HG02938 (cell line): ENCODE measurements around the gene NUDT21.
"Not testable (repeated sequence)": the region's sequence is repeated elsewhere in the genome, so short reads cannot be mapped to it uniquely, and the experiment has no call there.

Experiments
- ATAC-seq: cut with Tn5 transposase; IDR thresholded peaks from one replicate; pipeline ENCODE4 v1.9.1; 2021; ENCODE audit warnings: mild to moderate bottlenecking, moderate library complexity; ENCODE audit not compliant: unreplicated experiment

Gene NUDT21

GRCh38 chr16:56420613-56421012 is 30.5 kb downstream of the NUDT21 start:
- ATAC-seq, result no peak

GRCh38 chr16:56419740-56420548 is 31.2 kb downstream of the NUDT21 start:
- no peak for ATAC-seq

- ATAC-seq, result no peak
Observed at GRCh38 chr16:56417138-56417537, 34.0 kb downstream of the NUDT21 start.

GRCh38 chr16:56415875-56416274 is 35.3 kb downstream of the NUDT21 start:
- no peak for ATAC-seq

- no peak for ATAC-seq
Observed at GRCh38 chr16:56414366-56414765, 36.8 kb downstream of the NUDT21 start.

GRCh38 chr16:56413381-56413780 is 37.8 kb downstream of the NUDT21 start:
- ATAC-seq, result no peak

- ATAC-seq, result no peak
Observed at GRCh38 chr16:56411624-56412023, 39.5 kb downstream of the NUDT21 start.

- ATAC-seq, result no peak
Observed at GRCh38 chr16:56411123-56411522, 40.0 kb downstream of the NUDT21 start.

GRCh38 chr16:56409195-56409594 is 41.9 kb downstream of the NUDT21 start:
- ATAC-seq, result no peak

GRCh38 chr16:56408379-56409098 is 42.6 kb downstream of the NUDT21 start:
- no peak for ATAC-seq

- no peak for ATAC-seq
Observed at GRCh38 chr16:56405977-56406672, 45.0 kb downstream of the NUDT21 start.

- no peak for ATAC-seq
Observed at GRCh38 chr16:56401482-56401881, 49.6 kb downstream of the NUDT21 start.

- ATAC-seq, result no peak
Observed at GRCh38 chr16:56400458-56400857, 50.7 kb downstream of the NUDT21 start.

- ATAC-seq, result no peak
Observed at GRCh38 chr16:56399486-56399885, 51.6 kb downstream of the NUDT21 start.

- ATAC-seq, result no peak
Observed at GRCh38 chr16:56399047-56399446, 52.1 kb downstream of the NUDT21 start.

GRCh38 chr16:56396724-56397123 is 54.4 kb downstream of the NUDT21 start:
- ATAC-seq, result not testable (repeated sequence)

- no peak for ATAC-seq
Observed at GRCh38 chr16:56389554-56389953, 61.6 kb downstream of the NUDT21 start.

GRCh38 chr16:56388209-56388608 is 62.9 kb downstream of the NUDT21 start:
- no peak for ATAC-seq

- no peak for ATAC-seq
Observed at GRCh38 chr16:56387396-56387795, 63.7 kb downstream of the NUDT21 start.

GRCh38 chr16:56384074-56384721 is 66.9 kb downstream of the NUDT21 start:
- no peak for ATAC-seq

- ATAC-seq, result no peak
Observed at GRCh38 chr16:56382901-56383355, 68.2 kb downstream of the NUDT21 start.
